Epithelial cell of proximal tubule (primary cell): ENCODE results near the gene DNAJC6. TPM values are rescaled to one million over a fixed set of nuclear protein-coding genes. Genes with fewer than 3 reads are reported as not detected.
"Not testable (repeated sequence)": the region's sequence is repeated elsewhere in the genome, so short reads cannot be mapped to it uniquely, and the experiment has no call there.

Source experiments
- DNase-seq: peaks from one replicate; pipeline ENCODE4 v3.0.0-alpha.2; 2011; ENCODE audit warnings: low read depth
- H3K4me3 ChIP-seq: 2 replicates; pipeline ENCODE4 v1.5.1; 2011; ENCODE audit warnings: low read depth, mild to moderate bottlenecking, low read length
- CTCF ChIP-seq: conservative IDR thresholded peaks from 2 replicates; pipeline ENCODE4 v1.5.1; 2012; ENCODE audit warnings: low read depth, mild to moderate bottlenecking, low read length
- total RNA-seq: library from RNA; depleted of rRNA; stranded (reverse); fragments of >200 nt; gene quantifications from 2 replicates; pipeline ENCODE4 v1.2.3, GENCODE V29; 2015

Gene DNAJC6
- total RNA-seq, 1 donor from 2014 or later: 6.9 TPM

DNA sequence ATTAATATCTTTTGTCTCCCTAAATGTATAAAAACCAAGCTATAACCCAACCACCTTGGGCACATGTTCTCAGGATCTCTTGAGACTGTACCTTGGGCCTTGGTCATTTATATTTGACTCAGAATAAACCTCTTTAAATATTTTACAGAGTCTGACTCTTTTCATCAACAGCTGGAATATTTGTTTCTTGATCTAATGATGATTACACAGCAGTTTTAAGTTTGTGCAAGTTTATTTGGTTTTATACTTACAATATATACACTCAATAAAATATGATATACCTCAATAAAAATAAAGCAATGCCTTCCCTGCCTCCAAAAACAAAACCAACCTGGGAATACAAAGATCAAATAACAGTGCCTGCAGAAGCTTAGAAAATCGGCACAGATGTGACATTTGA, 133.1 kb downstream of the DNAJC6 start:
- H3K4me3 ChIP-seq: no peak overlapping the region
- DNase-seq: no peak
- no peak for TF ChIP-seq CTCF

DNA sequence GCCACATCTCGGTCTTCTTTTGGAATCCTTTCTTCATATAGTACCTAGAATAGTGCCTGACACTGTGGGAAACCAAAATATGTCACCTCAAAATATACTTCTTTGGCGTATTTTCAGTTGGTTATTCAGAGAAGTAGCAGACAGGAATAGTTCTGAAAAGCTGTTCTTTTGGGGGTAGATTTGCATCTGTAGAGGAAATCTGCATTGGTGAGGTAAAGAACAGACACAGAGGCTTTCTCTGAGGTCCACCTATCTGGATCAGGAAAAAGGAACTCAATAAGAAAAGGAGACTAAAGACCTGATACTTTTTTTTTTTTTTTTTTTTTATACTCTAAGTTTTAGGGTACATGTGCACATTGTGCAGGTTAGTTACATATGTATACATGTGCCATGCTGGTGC, 134.3 kb downstream of the DNAJC6 start:
- H3K4me3 ChIP-seq: no peak overlapping the region
- TF ChIP-seq CTCF: no peak
- DNase-seq: no peak

GRCh38 chr1:65444128-65444640, 134.8 kb downstream of the DNAJC6 start:
- no peak for DNase-seq
- TF ChIP-seq CTCF: no peak
- H3K4me3 ChIP-seq: no peak overlapping the region

- no peak overlapping the region for H3K4me3 ChIP-seq
- no peak for DNase-seq
- no peak for TF ChIP-seq CTCF
Measured at GRCh38 chr1:65445837-65446236, 136.5 kb downstream of the DNAJC6 start.

DNA sequence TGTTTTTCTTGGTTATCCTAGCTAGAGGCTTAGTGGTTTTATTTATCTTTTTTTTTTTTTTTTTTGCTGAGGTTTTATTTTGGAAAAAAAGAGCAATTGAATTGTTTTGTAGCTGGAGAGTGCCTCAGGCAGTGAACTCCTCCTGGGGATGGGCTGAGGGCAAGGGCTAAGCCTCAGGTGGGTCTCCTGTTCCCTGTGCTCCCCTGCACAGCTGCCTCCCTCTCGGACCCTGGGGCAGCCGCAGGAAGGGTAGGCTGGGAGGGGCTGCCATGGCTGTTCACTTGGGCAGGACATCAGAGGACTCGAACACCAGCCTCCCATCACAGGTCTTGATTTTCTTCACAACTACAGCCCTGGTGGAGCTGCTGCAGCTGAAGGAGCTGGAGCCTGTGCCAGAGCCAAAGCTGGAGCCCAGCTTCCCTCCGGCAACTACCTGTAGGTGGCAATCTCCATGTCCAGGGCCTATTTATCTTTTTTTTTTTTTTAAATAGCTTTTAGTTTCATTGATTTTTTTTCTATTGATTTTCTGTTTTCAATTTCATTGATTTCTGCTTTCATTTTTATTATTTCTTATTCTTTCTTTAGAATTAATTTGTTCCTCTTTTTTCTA, 140.0 kb downstream of the DNAJC6 start:
- no peak overlapping the region for H3K4me3 ChIP-seq
- peak; percentile 38 for TF ChIP-seq CTCF
- DNase-seq: no peak

DNA sequence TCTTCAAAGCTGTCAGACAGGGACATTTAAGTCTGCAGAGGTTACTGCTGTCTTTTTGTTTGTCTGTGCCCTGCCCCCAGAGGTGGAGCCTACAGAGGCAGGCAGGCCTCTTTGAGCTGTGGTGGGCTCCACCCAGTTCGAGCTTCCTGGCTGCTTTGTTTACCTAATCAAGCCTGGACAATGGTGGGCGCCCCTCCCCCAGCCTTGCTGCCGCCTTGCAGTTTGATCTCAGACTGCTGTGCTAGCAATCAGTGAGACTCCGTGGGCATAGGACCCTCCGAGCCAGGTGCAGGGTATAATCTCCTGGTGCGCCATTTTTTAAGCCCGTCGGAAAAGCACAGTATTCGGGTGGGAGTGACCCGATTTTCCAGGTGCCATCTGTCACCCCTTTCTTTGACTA, 146.3 kb downstream of the DNAJC6 start:
- not testable (repeated sequence) for DNase-seq, H3K4me3 ChIP-seq

DNA sequence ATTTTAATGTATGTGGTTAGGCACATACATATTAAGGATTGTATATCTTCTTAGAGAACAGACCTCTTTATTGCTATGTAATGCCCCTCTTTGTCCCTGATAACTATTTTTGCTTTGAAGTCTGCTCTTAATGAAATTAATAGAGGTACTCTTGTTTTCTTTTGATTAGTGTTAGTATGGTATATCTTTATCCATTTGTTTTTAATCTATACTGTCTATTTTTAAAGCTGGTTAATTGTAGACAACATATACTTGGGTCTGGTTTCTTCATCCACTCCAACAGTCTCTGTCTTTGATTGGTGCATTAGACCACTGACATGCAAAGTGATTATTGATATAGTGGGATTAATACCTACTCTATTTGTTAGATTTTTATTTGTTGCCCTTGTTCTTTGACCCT, 147.1 kb downstream of the DNAJC6 start:
- no peak for TF ChIP-seq CTCF
- DNase-seq: no peak
- no peak overlapping the region for H3K4me3 ChIP-seq
